HS-5 (cell line): ENCODE data around the gene STC2.

Source experiments
- DNase-seq: peaks from one replicate; pipeline ENCODE4 v3.0.0-alpha.2; 2012; ENCODE audit warnings: low read depth

STC2 gene

DNA sequence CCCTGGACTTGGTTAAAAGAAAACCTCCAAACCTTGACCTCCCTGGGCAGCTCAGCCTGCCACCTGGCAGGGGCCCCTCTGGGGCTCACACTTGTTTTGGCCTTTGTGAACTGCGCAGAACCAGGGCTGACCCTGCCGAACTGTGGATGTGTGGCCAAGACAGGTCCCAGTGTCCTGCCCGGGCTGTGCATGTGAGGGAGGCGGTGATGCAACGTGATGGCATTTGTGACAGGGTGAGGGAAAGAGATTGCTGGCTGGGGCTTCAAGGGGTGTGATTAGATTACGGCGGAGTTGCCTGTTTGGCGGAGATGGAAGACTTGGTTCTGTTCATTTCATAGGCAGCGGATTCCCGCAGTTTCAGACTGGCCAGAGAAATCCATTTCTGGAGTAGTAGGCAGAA is 62.8 kb downstream of the STC2 start:
- DNase-seq = no peak
